IPS-NIHi11 (cell line): ENCODE data around the gene MATCAP1.

Experiments
- DNase-seq: peaks from one replicate; pipeline ENCODE4 v3.0.0; 2012; ENCODE audit warnings: mixed read lengths, low spot score

The MATCAP1 gene

GRCh38 chr16:67173323-67173722 is 10.4 kb downstream of the MATCAP1 start:
- DNase-seq = no peak

GRCh38 chr16:67170949-67171649 is 12.7 kb downstream of the MATCAP1 start:
- no peak for DNase-seq

GRCh38 chr16:67170168-67170948 is 13.4 kb downstream of the MATCAP1 start, which contains the start of gene NOL3:
NOL3 (plus strand) TSS chr16:67170538.
- DNase-seq = peak; percentile 74

- DNase-seq = peak; percentile 62
These were observed 14.1 kb downstream of the MATCAP1 start for GRCh38 chr16:67169642-67170167.

GRCh38 chr16:67169011-67169451 is 14.7 kb downstream of the MATCAP1 start:
- DNase-seq = no peak

GRCh38 chr16:67167588-67167987 is 16.2 kb downstream of the MATCAP1 start:
- no peak for DNase-seq

- no peak for DNase-seq
These were observed 17.1 kb downstream of the MATCAP1 start for GRCh38 chr16:67166598-67167168.

- no peak for DNase-seq
These were observed 17.6 kb downstream of the MATCAP1 start for GRCh38 chr16:67166110-67166547.

GRCh38 chr16:67165121-67166078 is 18.4 kb downstream of the MATCAP1 start:
- no peak for DNase-seq

GRCh38 chr16:67164599-67165061 is 19.1 kb downstream of the MATCAP1 start, which contains the start of gene HSF4:
HSF4 (plus strand) TSS chr16:67164745; CDS start chr16:67164812, 67 bp downstream.
- DNase-seq = peak; percentile 50

- no peak for DNase-seq
These were observed 19.7 kb downstream of the MATCAP1 start for GRCh38 chr16:67163999-67164558.

- no peak for DNase-seq
These were observed 20.4 kb downstream of the MATCAP1 start for GRCh38 chr16:67163164-67163998.

GRCh38 chr16:67162506-67163163 is 21.1 kb downstream of the MATCAP1 start:
- no peak for DNase-seq

GRCh38 chr16:67161595-67162058 is 22.1 kb downstream of the MATCAP1 start:
- no peak for DNase-seq

- no peak for DNase-seq
These were observed 24.8 kb downstream of the MATCAP1 start for GRCh38 chr16:67158637-67159600.

GRCh38 chr16:67157892-67158635 is 25.7 kb downstream of the MATCAP1 start:
- no peak for DNase-seq

GRCh38 chr16:67157106-67157748 is 26.5 kb downstream of the MATCAP1 start:
- DNase-seq = no peak
